Non-pigmented ciliary epithelial cell (primary cell): Measurements from ENCODE around the gene ANAPC4.

Source experiments
- DNase-seq: peaks from one replicate; pipeline ENCODE4 v3.0.0-alpha.2; 2010; ENCODE audit warnings: low read depth

The ANAPC4 gene

DNA sequence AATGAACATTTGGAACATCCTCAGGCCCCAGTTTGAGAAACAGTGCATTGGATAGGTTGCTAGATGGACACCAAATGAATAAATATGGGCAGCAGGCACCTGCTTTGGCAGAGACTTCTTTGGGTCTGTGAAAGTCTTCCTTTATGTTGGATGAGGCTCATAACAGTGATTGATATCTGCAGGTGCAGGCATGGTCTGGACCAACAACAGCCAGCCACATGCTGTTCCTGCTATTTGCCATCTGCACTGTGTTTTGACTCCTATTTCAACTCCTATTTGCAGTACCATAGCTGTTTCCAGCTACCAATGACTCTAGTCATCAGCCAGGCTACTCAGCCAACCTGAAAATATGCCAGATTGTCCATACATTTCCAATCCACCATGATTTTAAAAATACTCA is 60.9 kb downstream of the ANAPC4 start:
- no peak for DNase-seq

DNA sequence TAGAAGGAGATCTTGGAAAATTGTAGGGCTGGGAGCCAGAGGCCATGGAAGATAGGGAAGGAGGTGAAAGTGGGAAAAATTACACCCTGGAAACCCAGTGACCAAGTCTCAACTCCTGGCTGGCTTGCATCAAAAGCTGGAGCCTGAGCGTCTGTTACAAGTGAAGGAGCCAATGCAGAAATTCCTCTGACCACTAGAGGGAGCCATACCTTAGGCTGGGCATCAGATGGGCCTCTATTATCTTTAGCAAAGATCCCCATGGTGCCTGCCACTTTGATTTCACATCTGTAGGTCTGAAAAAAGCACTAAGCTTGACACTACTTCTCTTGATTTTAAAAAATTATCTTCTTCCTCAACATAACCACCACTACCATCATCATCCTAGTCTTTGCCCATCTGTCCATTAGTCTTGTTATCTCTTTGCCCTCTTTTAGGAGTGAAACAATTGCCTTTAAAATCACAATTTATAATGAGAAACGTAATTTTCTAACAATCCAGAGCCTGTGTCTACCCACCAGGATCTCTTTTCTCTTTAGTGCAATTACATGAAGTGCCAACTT is 62.9 kb downstream of the ANAPC4 start:
- DNase-seq: no peak

GRCh38 chr4:25440478-25441030 is 63.5 kb downstream of the ANAPC4 start:
- no peak for DNase-seq

DNA sequence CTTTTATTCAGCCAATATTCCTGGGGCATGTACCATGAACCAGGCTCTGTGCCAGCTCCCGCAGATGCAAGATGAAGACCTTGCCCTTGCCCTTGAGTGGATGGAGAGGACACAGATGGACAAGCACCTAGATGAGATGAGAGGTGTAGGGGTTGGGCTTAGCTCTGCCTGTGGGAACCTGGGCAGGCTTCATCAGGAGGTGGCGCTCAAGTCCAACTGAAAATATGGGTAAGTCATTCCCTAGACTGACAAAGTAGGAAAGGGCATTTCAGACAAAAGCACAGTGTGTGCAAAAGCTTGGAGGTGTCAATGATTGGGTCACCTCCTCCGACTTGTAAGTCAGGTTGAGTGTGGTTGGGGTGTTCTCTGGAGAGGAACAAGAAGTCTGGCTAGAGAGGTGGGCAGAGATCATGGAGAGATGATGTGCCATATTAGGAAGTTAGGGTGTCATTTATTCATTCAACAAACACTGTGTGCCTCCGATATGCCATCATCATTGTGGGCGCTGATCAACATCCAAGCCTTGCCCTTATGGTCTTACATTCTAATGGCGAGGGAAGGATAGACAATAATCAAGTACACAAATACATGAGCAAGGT is 64.6 kb downstream of the ANAPC4 start:
- DNase-seq: no peak

DNA sequence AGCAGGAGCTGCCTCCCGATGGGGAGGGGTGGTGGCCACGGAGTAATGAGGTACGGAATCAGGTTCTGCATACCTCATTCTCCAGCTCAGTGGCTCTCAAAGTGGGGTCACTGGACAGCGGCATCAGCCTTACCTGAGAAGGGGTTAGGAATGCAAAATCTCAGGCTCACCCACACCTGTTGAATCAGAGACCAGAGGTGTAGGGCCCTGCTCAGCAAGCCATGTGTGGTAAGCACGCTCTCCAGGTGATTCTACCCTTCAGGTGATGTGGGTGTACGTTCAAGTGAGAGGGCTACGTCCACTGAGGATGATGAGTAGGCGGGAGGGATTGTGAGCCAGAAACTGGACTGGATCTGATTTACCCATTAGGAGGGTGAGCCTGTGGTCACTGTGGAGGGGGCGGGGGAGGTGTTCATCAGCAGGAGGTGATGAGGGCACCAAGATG is 65.8 kb downstream of the ANAPC4 start:
- no peak for DNase-seq

GRCh38 chr4:25443851-25444250 is 66.8 kb downstream of the ANAPC4 start:
- no peak for DNase-seq

DNA sequence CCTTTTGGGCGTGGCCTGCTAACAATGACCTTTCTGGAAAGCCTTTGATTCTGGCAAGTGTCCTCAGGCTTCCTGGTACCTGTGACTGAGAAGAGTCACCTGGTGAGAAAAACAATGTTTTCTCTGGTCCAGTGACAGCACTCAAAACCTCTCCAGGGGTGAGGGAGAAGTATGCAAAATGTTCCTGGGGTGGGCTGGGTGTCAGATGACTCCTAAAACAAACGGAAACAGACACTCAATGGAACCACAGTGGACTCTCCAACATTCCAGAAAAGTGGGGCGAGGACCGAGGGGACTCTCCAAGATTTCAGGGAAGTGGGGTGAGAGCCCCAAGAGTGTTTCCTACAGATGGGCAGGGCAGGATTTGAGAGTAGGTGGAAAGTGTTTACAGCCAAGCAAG is 69.5 kb downstream of the ANAPC4 start:
- DNase-seq: no peak

- no peak for DNase-seq
Observed at GRCh38 chr4:25448379-25449109, 71.5 kb downstream of the ANAPC4 start.

DNA sequence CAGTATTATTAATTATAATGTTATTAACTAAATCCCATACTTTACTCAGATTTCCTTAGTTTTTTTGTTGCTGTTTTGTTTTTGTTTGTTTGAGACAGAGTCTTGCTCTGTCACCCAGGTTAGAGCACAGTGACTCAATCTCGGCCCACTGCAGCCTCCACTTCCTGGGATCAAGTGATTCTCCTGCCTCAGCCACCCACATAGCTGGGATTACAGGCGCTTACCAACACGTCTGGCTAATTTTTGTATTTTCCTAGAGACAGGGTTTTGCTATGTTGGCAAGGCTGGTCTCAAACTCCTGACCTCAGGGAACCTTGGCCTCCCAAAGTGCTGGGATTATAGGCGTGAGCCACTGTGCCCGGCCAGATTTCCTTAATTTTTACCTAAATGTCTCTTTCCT is 72.2 kb downstream of the ANAPC4 start:
- DNase-seq: no peak

DNA sequence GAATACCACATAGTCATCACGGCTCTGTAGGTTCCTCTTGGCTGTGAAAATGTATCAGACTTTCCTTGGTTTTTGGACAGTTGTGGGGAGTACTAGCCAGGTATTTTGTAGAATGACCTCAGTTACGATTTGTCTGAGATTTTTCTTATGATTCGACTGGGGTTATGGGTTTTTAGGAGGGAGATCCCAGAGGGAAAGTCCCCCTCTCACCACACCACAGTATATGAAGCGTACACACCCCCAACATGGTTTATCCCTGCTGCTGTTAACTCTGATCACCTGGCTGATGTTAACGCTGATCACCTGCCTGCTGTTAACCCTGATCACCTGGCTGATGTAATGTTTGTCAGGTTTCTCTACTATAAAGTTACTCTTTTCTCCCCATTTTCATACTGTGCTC is 72.6 kb downstream of the ANAPC4 start:
- no peak for DNase-seq

DNA sequence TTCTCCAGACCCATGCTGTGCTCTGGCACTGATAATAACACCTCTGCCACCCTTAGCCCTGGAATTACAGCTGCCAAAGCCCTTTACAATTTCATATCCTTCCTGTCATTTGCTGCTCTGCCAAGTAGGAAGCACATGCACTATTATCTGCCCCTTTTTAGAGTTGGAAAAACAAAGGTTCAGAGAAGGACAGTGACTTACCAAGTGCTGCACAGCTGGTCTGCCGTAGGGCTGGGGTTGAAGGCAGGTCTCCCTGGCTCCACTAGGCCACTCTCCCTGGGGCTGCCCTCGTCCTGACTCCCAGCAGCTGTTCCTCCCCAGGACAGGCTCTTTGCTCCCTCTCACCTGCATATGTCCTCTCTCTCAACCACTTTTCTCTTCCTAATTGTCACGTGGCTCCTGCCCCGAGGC is 73.4 kb downstream of the ANAPC4 start:
- DNase-seq: no peak

DNA sequence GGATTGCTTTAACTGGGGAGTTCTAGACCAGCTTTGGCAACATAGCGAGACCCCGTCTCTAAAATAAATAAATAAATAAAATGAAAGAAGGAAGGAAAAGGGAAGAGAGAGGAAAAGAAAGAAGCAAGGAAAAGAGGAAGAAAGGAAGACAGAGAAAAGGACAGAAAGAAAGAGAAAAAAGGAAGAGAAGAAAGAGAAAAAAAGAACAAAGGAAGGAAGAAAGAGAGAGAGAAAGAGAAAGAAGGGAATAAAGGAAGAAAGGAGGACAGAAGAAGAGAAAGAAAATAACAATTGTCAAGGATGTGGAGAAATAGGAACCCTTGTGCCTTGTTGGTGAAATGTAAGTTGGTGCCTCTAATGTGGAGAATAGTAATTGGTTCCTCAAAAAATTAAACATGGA is 74.6 kb downstream of the ANAPC4 start:
- DNase-seq: no peak

DNA sequence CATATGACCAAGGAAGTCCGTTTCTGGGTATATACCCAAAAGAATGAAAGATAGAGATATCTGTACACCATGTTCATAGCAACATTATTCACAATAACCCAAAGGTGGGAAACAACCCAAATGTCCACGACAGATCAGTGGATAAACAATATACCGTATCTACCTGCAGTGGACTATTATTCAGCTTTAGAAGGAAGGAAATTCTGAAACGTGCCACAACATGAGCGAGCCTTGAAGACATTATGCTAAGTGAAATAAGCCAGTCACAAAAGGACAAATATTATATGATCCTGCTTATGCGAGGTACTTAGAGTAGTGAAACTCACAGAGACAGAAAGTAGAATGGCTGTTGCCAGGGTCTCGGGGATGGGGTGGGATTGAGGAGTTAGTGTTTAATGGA is 75.0 kb downstream of the ANAPC4 start:
- DNase-seq: no peak

DNA sequence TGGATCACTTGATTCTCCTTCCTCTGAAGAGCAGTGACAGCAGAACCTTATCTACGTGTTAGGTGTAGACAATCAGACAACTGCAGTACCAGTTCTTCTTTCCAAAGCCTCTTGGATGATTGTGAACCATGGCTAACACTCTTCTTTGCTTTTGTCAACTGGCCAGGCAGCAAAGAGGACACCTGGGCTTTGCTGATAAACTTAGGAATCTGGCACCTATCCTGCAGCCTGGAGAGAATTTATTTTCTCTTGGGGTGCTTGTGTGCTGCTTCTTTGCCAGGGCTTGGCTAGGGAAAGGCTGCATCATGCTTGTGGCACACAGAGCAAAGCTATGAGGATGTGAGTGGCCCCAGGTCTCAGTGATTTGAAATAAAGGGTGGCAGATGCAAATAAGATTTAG is 77.4 kb downstream of the ANAPC4 start:
- DNase-seq: no peak

- DNase-seq: no peak
Observed at GRCh38 chr4:25457053-25457715, 80.1 kb downstream of the ANAPC4 start.

GRCh38 chr4:25466966-25467697 is 90.1 kb downstream of the ANAPC4 start:
- no peak for DNase-seq

DNA sequence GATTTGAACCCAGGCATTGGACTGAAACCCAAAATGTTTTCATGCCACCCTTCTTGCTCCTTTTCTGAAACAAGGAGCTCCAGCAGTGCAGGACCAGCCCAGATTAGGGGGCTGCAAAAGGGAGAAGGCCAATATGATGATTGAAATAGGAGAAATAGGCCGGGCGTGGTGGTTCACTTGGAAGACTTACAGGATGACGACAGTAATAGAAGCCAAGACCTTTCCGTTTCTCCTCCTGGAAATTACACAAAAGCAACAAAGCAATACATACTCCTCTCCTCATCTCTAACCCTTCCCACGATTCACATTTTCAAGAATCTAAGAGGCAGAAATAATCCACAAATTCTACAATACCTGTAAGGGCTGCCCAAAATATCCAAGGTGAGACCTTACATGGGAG is 90.8 kb downstream of the ANAPC4 start:
- DNase-seq: no peak
